GM10266 (cell line): ENCODE measurements around the gene PSMD12.
"Not testable (repeated sequence)": the region's sequence is repeated elsewhere in the genome, so short reads cannot be mapped to it uniquely, and the experiment has no call there.

Experiments used
- DNase-seq: peaks from one replicate; pipeline ENCODE4 v3.0.0; 2012; ENCODE audit errors: extremely low spot score
- TF ChIP-seq, protein P1 (sequence below): IDR thresholded peaks from 2 replicates; pipeline ENCODE4 v1.5.1; 2012; ENCODE audit warnings: mild to moderate bottlenecking, low read depth; ENCODE audit not compliant: control insufficient read depth, insufficient read depth; ENCODE audit errors: missing control alignments

The PSMD12 gene

GRCh38 chr17:67353161-67353560 lies 13.2 kb downstream of the PSMD12 start:
- TF ChIP-seq, protein P1, sequence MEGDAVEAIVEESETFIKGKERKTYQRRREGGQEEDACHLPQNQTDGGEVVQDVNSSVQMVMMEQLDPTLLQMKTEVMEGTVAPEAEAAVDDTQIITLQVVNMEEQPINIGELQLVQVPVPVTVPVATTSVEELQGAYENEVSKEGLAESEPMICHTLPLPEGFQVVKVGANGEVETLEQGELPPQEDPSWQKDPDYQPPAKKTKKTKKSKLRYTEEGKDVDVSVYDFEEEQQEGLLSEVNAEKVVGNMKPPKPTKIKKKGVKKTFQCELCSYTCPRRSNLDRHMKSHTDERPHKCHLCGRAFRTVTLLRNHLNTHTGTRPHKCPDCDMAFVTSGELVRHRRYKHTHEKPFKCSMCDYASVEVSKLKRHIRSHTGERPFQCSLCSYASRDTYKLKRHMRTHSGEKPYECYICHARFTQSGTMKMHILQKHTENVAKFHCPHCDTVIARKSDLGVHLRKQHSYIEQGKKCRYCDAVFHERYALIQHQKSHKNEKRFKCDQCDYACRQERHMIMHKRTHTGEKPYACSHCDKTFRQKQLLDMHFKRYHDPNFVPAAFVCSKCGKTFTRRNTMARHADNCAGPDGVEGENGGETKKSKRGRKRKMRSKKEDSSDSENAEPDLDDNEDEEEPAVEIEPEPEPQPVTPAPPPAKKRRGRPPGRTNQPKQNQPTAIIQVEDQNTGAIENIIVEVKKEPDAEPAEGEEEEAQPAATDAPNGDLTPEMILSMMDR: no peak
- DNase-seq: no peak

- TF ChIP-seq, protein P1: no peak
- no peak for DNase-seq
Measured at GRCh38 chr17:67349420-67349819, 17.0 kb downstream of the PSMD12 start.

- no peak for DNase-seq
- TF ChIP-seq, protein P1: no peak
Measured at GRCh38 chr17:67347826-67348225, 18.6 kb downstream of the PSMD12 start.

DNA sequence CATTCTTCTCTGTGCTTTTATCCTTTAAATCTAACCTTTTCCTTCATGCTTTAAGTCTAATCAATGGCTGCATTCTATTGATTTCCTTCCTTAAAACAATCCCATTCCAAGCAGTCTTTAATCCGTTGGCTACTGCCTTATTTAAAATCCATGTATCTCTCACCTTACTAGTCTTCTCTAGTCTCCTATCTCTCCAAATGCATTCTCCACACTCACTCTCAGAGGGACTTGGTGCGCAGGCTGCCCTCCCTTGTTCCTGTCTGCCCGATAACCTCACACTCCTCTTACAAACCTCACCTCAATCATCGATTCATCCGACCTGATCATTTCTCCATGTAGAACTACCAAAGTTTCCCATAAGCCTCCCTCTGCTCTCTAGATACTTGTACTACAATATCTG lies 23.1 kb downstream of the PSMD12 start:
- TF ChIP-seq, protein P1: no peak
- DNase-seq: no peak

- DNase-seq: not testable (repeated sequence)
Measured at GRCh38 chr17:67338353-67338752, 28.0 kb downstream of the PSMD12 start.

GRCh38 chr17:67336859-67337258 lies 29.5 kb downstream of the PSMD12 start:
- DNase-seq: no peak
- TF ChIP-seq, protein P1: no peak

- DNase-seq: no peak
- TF ChIP-seq, protein P1: no peak
Measured at GRCh38 chr17:67335245-67335835, 31.0 kb downstream of the PSMD12 start.

DNA sequence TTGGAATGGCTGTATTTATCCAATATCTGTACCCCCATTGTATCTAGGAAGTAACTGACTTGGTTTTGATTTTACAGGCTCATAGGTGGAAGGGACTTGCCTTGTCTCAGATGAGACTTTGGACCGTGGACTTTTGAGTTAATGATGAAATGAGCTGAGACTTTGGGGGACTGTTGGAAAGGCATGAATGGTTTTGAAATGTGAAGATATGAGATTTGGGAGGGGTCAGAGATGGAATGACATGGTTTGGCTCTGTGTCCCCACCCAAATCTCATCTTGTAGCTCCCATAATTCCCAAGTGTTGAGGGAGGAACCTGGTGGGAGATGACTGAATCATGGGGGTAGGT lies 34.2 kb downstream of the PSMD12 start:
- DNase-seq: not testable (repeated sequence)

- DNase-seq: not testable (repeated sequence)
Measured at GRCh38 chr17:67331381-67332161, 34.8 kb downstream of the PSMD12 start.
